HepG2 (cell line): ENCODE results near the gene CNP. TPM values are rescaled to one million over a fixed set of nuclear protein-coding genes. Genes with fewer than 3 reads are reported as not detected.

Experiments used
- CENPBD1 ChIP-seq: sonication (generic); formaldehyde crosslinking; IDR thresholded peaks from 2 replicates; pipeline ENCODE4 v1.8.0; 2022; ENCODE audit warnings: missing genetic modification reagents, low read depth, mild to moderate bottlenecking, borderline replicate concordance
- CREB3 ChIP-seq: sonication (generic); formaldehyde crosslinking; IDR thresholded peaks from 2 replicates; pipeline ENCODE4 v1.5.0; 2020; ENCODE audit warnings: missing genetic modification reagents
- E2F1 ChIP-seq: sonication (generic); formaldehyde crosslinking; IDR thresholded peaks from 2 replicates; pipeline ENCODE4 v1.5.0; 2020; ENCODE audit warnings: missing genetic modification reagents
- EHMT2 ChIP-seq: fragments of 200-600 bp; sonication (generic); IDR thresholded peaks from 2 replicates; pipeline ENCODE4 v1.7.0; 2017; ENCODE audit warnings: antibody characterized with exemption, low read depth, low read length, borderline replicate concordance
- ESRRA ChIP-seq: sonication (generic); formaldehyde crosslinking; IDR thresholded peaks from 2 replicates; pipeline ENCODE4 v1.5.1; 2020; ENCODE audit warnings: mild to moderate bottlenecking, low read depth, missing genetic modification reagents
- GTF3A ChIP-seq: sonication (generic); formaldehyde crosslinking; conservative IDR thresholded peaks from 2 replicates; pipeline ENCODE4 v1.4.0; 2020; ENCODE audit warnings: mild to moderate bottlenecking, missing genetic modification reagents
- HOXA3 ChIP-seq: sonication (generic); formaldehyde crosslinking; IDR thresholded peaks from 2 replicates; pipeline ENCODE4 v1.5.0; 2020; ENCODE audit warnings: missing genetic modification reagents
- ISL2 ChIP-seq: sonication (generic); formaldehyde crosslinking; IDR thresholded peaks from 2 replicates; pipeline ENCODE4 v1.5.0; 2020; ENCODE audit warnings: missing genetic modification reagents
- MATR3 ChIP-seq: sonication (generic); formaldehyde crosslinking; IDR thresholded peaks from 2 replicates; pipeline ENCODE4 v1.4.0; 2020; ENCODE audit warnings: missing genetic modification reagents
- MIER3 ChIP-seq: IDR thresholded peaks from 2 replicates; pipeline ENCODE4 v1.6.1; 2016; ENCODE audit warnings: missing compliant biosample characterization, borderline replicate concordance
- PRDM10 ChIP-seq: sonication (generic); formaldehyde crosslinking; IDR thresholded peaks from 2 replicates; pipeline ENCODE4 v1.4.0; 2020; ENCODE audit warnings: low read depth, missing genetic modification reagents
- SSRP1 ChIP-seq: IDR thresholded peaks from 2 replicates; pipeline ENCODE4 v1.6.1; 2016; ENCODE audit warnings: control low read depth
- THAP11 ChIP-seq: IDR thresholded peaks from 2 replicates; pipeline ENCODE4 v1.6.1; 2016; ENCODE audit warnings: missing biosample characterization, missing genetic modification reagents
- YY1 ChIP-seq: IDR thresholded peaks from 2 replicates; pipeline ENCODE4 v1.6.1; 2011; ENCODE audit warnings: low read length, low read depth, moderate library complexity, mild to moderate bottlenecking; ENCODE audit not compliant: insufficient read depth, insufficient replicate concordance
- ZBTB42 ChIP-seq: sonication (generic); formaldehyde crosslinking; IDR thresholded peaks from 2 replicates; pipeline ENCODE4 v1.5.0; 2020; ENCODE audit warnings: mild to moderate bottlenecking, missing genetic modification reagents
- ZFP62 ChIP-seq: sonication (generic); formaldehyde crosslinking; IDR thresholded peaks from 2 replicates; pipeline ENCODE4 v1.4.0; 2020; ENCODE audit warnings: missing genetic modification reagents
- ZNF101 ChIP-seq: sonication (generic); formaldehyde crosslinking; IDR thresholded peaks from 2 replicates; pipeline ENCODE4 v1.4.0; 2020; ENCODE audit warnings: mild to moderate bottlenecking, low read depth, missing genetic modification reagents, borderline replicate concordance
- ZNF549 ChIP-seq: sonication (generic); formaldehyde crosslinking; IDR thresholded peaks from 2 replicates; pipeline ENCODE4 v1.5.0; 2020; ENCODE audit warnings: missing genetic modification reagents
- ZNF687 ChIP-seq: sonication (generic); formaldehyde crosslinking; IDR thresholded peaks from 2 replicates; pipeline ENCODE4 v1.5.1; 2020; ENCODE audit warnings: mild to moderate bottlenecking, missing genetic modification reagents, moderate library complexity
- ZNF772 ChIP-seq: sonication (generic); formaldehyde crosslinking; IDR thresholded peaks from 2 replicates; pipeline ENCODE4 v1.5.0; 2020; ENCODE audit warnings: mild to moderate bottlenecking, missing genetic modification reagents
- polyA plus RNA-seq, 8 experiments: library from polyadenylated mRNA; depleted of rRNA in 3 of 8; stranded (reverse) in 7 of 8; unstranded in 1 of 8; fragments of >200 nt; fragmentation: Illumina TruSeq in 4 of 8; extraction: Trizol in 4 of 8; gene quantifications; 2 replicates each; pipeline versions ENCODE4 v1.2.1 to v1.2.3, GENCODE V29; 2011 to 2016; ENCODE audit warnings: low read depth in 4 of 8, missing spikeins in 1 of 8, mixed read lengths in 1 of 8; ENCODE audit not compliant: insufficient read depth in 1 of 8
- total RNA-seq, 5 experiments: library from RNA; depleted of rRNA; stranded (reverse); fragments of >200 nt; fragmentation: Illumina TruSeq; extraction: Trizol; gene quantifications; 2 replicates each; pipeline ENCODE4 v1.2.3, GENCODE V29; 2016; ENCODE audit warnings: low read depth in 1 of 5

The CNP gene
- total and polyA plus RNA-seq, 2 of the 13 experiments (the other 11 are each of a cell fraction or from before 2014, with no cell fraction given) = 97.2 to 161 TPM

- TF ChIP-seq CENPBD1 (CRISPR knock-in tag) (no peak), ESRRA (CRISPR knock-in tag) (no peak), ZNF687 (CRISPR knock-in tag) (no peak), ISL2 (no peak), ZNF549 (CRISPR knock-in tag) (no peak), EHMT2 (no peak), HOXA3 (peak; percentile 36; the same call in 1 of the 2 replicates), SSRP1 (CRISPR knock-in tag) (no peak), ZFP62 (no peak), MATR3 (CRISPR knock-in tag) (no peak), GTF3A (CRISPR knock-in tag) (no peak), YY1 (no peak), ZBTB42 (CRISPR knock-in tag) (0 out of 2 replicates have a peak, but pooled peaks have one; percentile 28), MIER3 (CRISPR knock-in tag) (no peak), PRDM10 (CRISPR knock-in tag) (no peak), CREB3 (no peak), THAP11 (CRISPR knock-in tag) (no peak), E2F1 (CRISPR knock-in tag) (no peak), ZNF101 (CRISPR knock-in tag) (no peak), ZNF772 (CRISPR knock-in tag) (no peak; the same call in 1 of the 2 replicates)
Observed at GRCh38 chr17:41917679-41918313, 48.8 kb upstream of the CNP start (continued).
